GM21528 (cell line): ENCODE data around the gene RHEB.

Experiments used
- ATAC-seq: cut with Tn5 transposase; IDR thresholded peaks from one replicate; pipeline ENCODE4 v1.9.1; 2021; ENCODE audit warnings: mild to moderate bottlenecking, moderate library complexity; ENCODE audit not compliant: unreplicated experiment, low FRiP score

Gene RHEB

GRCh38 chr7:151423936-151424335, 95.8 kb downstream of the RHEB start:
- no peak for ATAC-seq

- no peak for ATAC-seq
These were observed 96.5 kb downstream of the RHEB start for GRCh38 chr7:151423226-151423625.

- no peak for ATAC-seq
These were observed 97.5 kb downstream of the RHEB start for GRCh38 chr7:151422212-151422611.

- no peak for ATAC-seq
These were observed 99.6 kb downstream of the RHEB start for GRCh38 chr7:151420144-151420543.

GRCh38 chr7:151416941-151417315, 102.8 kb downstream of the RHEB start:
- ATAC-seq = no peak

- no peak for ATAC-seq
These were observed 103.4 kb downstream of the RHEB start for GRCh38 chr7:151416112-151416940.
